Measurements from ENCODE around the gene R3HDM4. TPM values are rescaled to one million over a fixed set of nuclear protein-coding genes. Genes with fewer than 3 reads are reported as not detected.

The R3HDM4 gene
- total RNA-seq, 1 donor from 2014 or later: 75.7 TPM

- DNase-seq (ENCODE audit: extremely low read depth, low read depth, low spot score): no peak
These were observed 4.5 kb upstream of the R3HDM4 start, which contains the start of gene KISS1R for GRCh38 chr19:917323-918151. KISS1R (plus strand) TSS chr19:917333; CDS start chr19:917503, 170 bp downstream.

- DNase-seq (ENCODE audit: extremely low read depth, low read depth, low spot score): no peak
These were observed 3.8 kb upstream of the R3HDM4 start for GRCh38 chr19:916645-917322.

- DNase-seq (ENCODE audit: extremely low read depth, low read depth, low spot score): no peak
These were observed 589 bp downstream of the R3HDM4 start for GRCh38 chr19:912181-913079.

GRCh38 chr19:911197-912033, 1.6 kb downstream of the R3HDM4 start:
- DNase-seq (ENCODE audit: extremely low read depth, low read depth, low spot score): no peak

- no peak for DNase-seq (ENCODE audit: extremely low read depth, low read depth, low spot score)
These were observed 5.7 kb downstream of the R3HDM4 start for GRCh38 chr19:907183-907853.

GRCh38 chr19:906480-906879, 6.5 kb downstream of the R3HDM4 start:
- DNase-seq (ENCODE audit: extremely low read depth, low read depth, low spot score): no peak

GRCh38 chr19:904545-904944, 8.5 kb downstream of the R3HDM4 start:
- no peak for DNase-seq (ENCODE audit: extremely low read depth, low read depth, low spot score)

- no peak for DNase-seq (ENCODE audit: extremely low read depth, low read depth, low spot score)
These were observed 9.7 kb downstream of the R3HDM4 start for GRCh38 chr19:903266-903797.

GRCh38 chr19:902446-903226, 10.4 kb downstream of the R3HDM4 start:
- no peak for DNase-seq (ENCODE audit: extremely low read depth, low read depth, low spot score)

GRCh38 chr19:902093-902370, 11.0 kb downstream of the R3HDM4 start:
- DNase-seq (ENCODE audit: extremely low read depth, low read depth, low spot score): no peak

- no peak for DNase-seq (ENCODE audit: extremely low read depth, low read depth, low spot score)
These were observed 11.6 kb downstream of the R3HDM4 start for GRCh38 chr19:901216-902092.

- no peak for DNase-seq (ENCODE audit: extremely low read depth, low read depth, low spot score)
These were observed 12.5 kb downstream of the R3HDM4 start for GRCh38 chr19:900302-901111.

GRCh38 chr19:900043-900301, 13.0 kb downstream of the R3HDM4 start:
- no peak for DNase-seq (ENCODE audit: extremely low read depth, low read depth, low spot score)

- DNase-seq (ENCODE audit: extremely low read depth, low read depth, low spot score): no peak
These were observed 13.5 kb downstream of the R3HDM4 start for GRCh38 chr19:899336-900042.

- DNase-seq (ENCODE audit: extremely low read depth, low read depth, low spot score): no peak
These were observed 14.4 kb downstream of the R3HDM4 start for GRCh38 chr19:898663-899062.

GRCh38 chr19:897442-898039, 15.5 kb downstream of the R3HDM4 start:
- no peak for DNase-seq (ENCODE audit: extremely low read depth, low read depth, low spot score)

Measured in glomerular endothelial cell (primary cell).